HL-60 (cell line): Measurements from ENCODE around the gene ARFGAP1.

Experiments used
- DNase-seq, 2 experiments: peaks; one replicate each; pipeline ENCODE4 v3.0.0-alpha.2; 2010 to 2020; ENCODE audit warnings: low read depth in 1 of 2, low spot score in 1 of 2
- H3K27ac ChIP-seq: fragments of 250-450 bp; sonication (Bioruptor Pico); replicated peaks from 2 replicates; pipeline ENCODE4 v1.5.1; 2020; ENCODE audit warnings: mild to moderate bottlenecking, moderate library complexity
- H3K27me3 ChIP-seq: fragments of 250-450 bp; sonication (Bioruptor Pico); 2 replicates; pipeline ENCODE4 v1.5.1; 2021; ENCODE audit warnings: mild to moderate bottlenecking, moderate library complexity; ENCODE audit not compliant: insufficient read depth, poor library complexity, severe bottlenecking
- H3K4me3 ChIP-seq: replicated peaks from 2 replicates; pipeline ENCODE4 v1.5.1; 2011; ENCODE audit warnings: mild to moderate bottlenecking, control low read depth, low read length; ENCODE audit not compliant: insufficient read depth
- CTCF ChIP-seq: IDR thresholded peaks from one replicate; pipeline ENCODE4 v1.5.1; 2011; ENCODE audit warnings: low read length, control low read depth, inconsistent platforms; ENCODE audit not compliant: insufficient read depth
- GABPA ChIP-seq: IDR thresholded peaks from 2 replicates; pipeline ENCODE4 v1.6.1; 2012; ENCODE audit warnings: low read depth
- POLR2AphosphoS5 ChIP-seq: IDR thresholded peaks from 2 replicates; pipeline ENCODE4 v1.6.1; 2012; ENCODE audit warnings: low read depth
- REST ChIP-seq: IDR thresholded peaks from 2 replicates; pipeline ENCODE4 v1.6.1; 2012; ENCODE audit warnings: low read depth; ENCODE audit not compliant: insufficient replicate concordance
- SPI1 ChIP-seq: IDR thresholded peaks from 2 replicates; pipeline ENCODE4 v1.6.1; 2012; ENCODE audit warnings: low read depth, mild to moderate bottlenecking, borderline replicate concordance

ARFGAP1 gene

GRCh38 chr20:63296531-63297299 lies 24.1 kb downstream of the ARFGAP1 start:
- TF ChIP-seq SPI1 (no peak), GABPA (no peak), CTCF (no peak), REST (no peak), POLR2AphosphoS5 (no peak)

GRCh38 chr20:63297371-63297781 lies 24.8 kb downstream of the ARFGAP1 start:
- Histone ChIP-seq H3K4me3 (no peak overlapping the region), H3K27me3 (peaks cover 22% of the 10 kb centered on the region), H3K27ac (no peak overlapping the region)
- DNase-seq, result no peak
- TF ChIP-seq SPI1 (no peak), GABPA (no peak), POLR2AphosphoS5 (no peak), REST (no peak), CTCF (no peak)

More at GRCh38 chr20:63296531-63297299, 24.1 kb downstream of the ARFGAP1 start:
- Histone ChIP-seq H3K4me3 (no peak overlapping the region), H3K27ac (no peak overlapping the region), H3K27me3 (peaks cover 22% of the 10 kb centered on the region)
- no peak for DNase-seq

- DNase-seq, result no peak
- Histone ChIP-seq H3K4me3 (no peak overlapping the region), H3K27me3 (peaks cover 22% of the 10 kb centered on the region), H3K27ac (no peak overlapping the region)
- TF ChIP-seq SPI1 (no peak), CTCF (no peak), GABPA (no peak), POLR2AphosphoS5 (no peak), REST (no peak)
These were observed 25.4 kb downstream of the ARFGAP1 start for GRCh38 chr20:63297796-63298572.
